GM04504 (cell line): Measurements from ENCODE around the gene BNIP1.

ENCODE experiments used
- DNase-seq: peaks from one replicate; pipeline ENCODE4 v3.0.0-alpha.2; 2012; ENCODE audit warnings: low read depth

Gene BNIP1

DNA sequence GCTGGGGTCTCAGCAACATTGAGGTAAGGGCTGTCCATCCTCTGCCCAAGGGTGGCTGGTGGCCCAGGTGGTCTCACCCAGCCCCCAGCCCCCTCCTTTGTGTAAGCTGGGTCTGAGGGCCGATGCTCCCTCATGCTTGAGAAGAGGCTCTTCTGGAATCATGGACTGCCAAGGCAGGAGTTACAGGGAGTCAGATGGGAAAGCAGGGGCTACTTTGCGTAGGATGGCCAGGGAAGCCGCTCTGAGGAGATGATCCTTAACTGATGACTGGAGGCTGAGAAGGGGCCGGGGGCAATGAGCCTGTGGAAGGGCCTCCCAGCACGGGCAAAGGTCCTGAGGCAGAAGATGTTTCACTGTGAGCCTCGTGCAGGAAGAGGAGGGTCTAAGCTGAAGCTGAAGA is 67.0 kb downstream of the BNIP1 start:
- no peak for DNase-seq

DNA sequence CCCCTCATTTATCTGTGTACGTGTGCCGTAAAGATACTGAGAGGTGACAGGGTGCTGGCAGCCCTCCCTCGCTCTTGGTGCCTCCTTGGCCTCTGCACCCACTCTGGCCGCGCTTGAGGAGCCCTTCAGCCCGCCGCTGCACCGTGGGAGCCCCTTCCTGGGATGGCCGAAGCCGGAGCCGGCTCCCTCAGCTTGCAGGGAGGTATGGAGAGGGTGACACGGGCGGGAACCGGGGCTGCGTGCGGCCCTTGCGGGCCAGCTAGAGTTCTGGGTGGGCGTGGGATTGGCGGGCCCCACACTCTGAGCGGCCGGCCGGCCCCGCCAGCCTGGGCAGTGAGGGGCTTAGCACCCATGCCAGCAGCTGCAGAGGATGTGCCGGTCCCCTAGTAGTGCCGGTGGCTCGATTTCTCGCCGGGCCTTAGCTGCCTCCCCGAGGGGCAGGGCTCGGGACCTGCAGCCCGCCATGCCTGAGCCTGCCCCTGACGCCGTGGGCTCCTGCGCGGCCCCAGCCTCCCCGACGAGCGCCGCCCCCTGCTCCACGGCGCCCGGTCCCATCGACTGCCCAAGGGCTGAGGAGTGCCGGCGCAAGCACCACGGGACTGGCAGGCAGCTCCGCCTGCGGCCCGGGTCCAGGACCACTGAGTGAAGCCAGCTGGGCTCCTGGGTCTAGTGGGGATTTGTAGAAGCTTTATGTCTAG is 69.1 kb downstream of the BNIP1 start:
- DNase-seq: no peak
